Esophagus squamous epithelium (tissue), 5 donors: ENCODE measurements around the gene DCAF6. TPM values are rescaled to one million over a fixed set of nuclear protein-coding genes. Genes with fewer than 3 reads are reported as not detected.

Experiments used
- DNase-seq: peaks from one replicate; lab custom pipeline; 2025; lab: John Stamatoyannopoulos, UW
- H3K27ac ChIP-seq, 4 donors: fragments of 200-600 bp; sonication (generic); one replicate each; pipeline ENCODE4 v1.5.1; 2016 to 2019; ENCODE audit warnings: mild to moderate bottlenecking in 1 of 4
- H3K27me3 ChIP-seq, 4 donors: fragments of 200-600 bp; sonication (generic); 1 replicate in 3 of 4; 2 replicates in 1 of 4; pipeline versions ENCODE4 v1.5.1 to v1.6.0; 2017 to 2021; ENCODE audit warnings: antibody characterized with exemption in 1 of 4
- H3K36me3 ChIP-seq, 3 donors: fragments of 200-600 bp; sonication (generic); one replicate each; pipeline ENCODE4 v1.5.1; 2016 to 2019
- H3K4me1 ChIP-seq, 3 donors: fragments of 200-600 bp; sonication (generic); one replicate each; pipeline ENCODE4 v1.5.1; 2017 to 2019
- H3K4me3 ChIP-seq, 4 donors: fragments of 200-600 bp; sonication (generic); 1 replicate in 3 of 4; 2 replicates in 1 of 4; pipeline ENCODE4 v1.5.1; 2016 to 2019; ENCODE audit warnings: mild to moderate bottlenecking in 2 of 4, moderate library complexity in 1 of 4
- H3K9me3 ChIP-seq, 3 donors: fragments of 200-600 bp; sonication (generic); one replicate each; pipeline ENCODE4 v1.5.1; 2016 to 2019
- POLR2A ChIP-seq, 4 donors: fragments of 450-650 bp; IDR thresholded peaks; one replicate each; pipeline ENCODE4 v1.6.1; 2017; ENCODE audit warnings: antibody characterized with exemption in 4 of 4, mild to moderate bottlenecking in 4 of 4, moderate library complexity in 3 of 4
- WGBS, 2 donors: methylation state at CpG; one replicate each; pipeline ENCODE4 v1.1.5; 2018; 5-methylcytosine and 5-hydroxymethylcytosine counted together
- intact Hi-C: fragments of 100-400 bp; cut with DNase I; formaldehyde crosslinking; loops from one replicate; pipeline ENCODE4 v1.15.0; 2022
- total RNA-seq, 4 donors: library from RNA; depleted of rRNA; stranded (reverse); fragments of >200 nt; gene quantifications; one replicate each; pipeline ENCODE4 v1.1.0, GENCODE V29; 2016
- TF ChIP-seq, protein P1 (sequence below), 6 experiments: fragments of 450-650 bp in 4 of 6; fragments of 200-600 bp in 2 of 6; sonication (generic) in 2 of 6; IDR thresholded peaks; one replicate each; pipeline ENCODE4 v1.5.1; 2016 to 2019; ENCODE audit warnings: antibody characterized with exemption in 6 of 6, mild to moderate bottlenecking in 4 of 6, moderate library complexity in 4 of 6
- donor health status: DM: yes; HTN: yes; CAD: no.

Gene DCAF6
- total RNA-seq, 4 donors from 2014 or later, result 20.1 to 65.8 (median 44.5) TPM

DNA sequence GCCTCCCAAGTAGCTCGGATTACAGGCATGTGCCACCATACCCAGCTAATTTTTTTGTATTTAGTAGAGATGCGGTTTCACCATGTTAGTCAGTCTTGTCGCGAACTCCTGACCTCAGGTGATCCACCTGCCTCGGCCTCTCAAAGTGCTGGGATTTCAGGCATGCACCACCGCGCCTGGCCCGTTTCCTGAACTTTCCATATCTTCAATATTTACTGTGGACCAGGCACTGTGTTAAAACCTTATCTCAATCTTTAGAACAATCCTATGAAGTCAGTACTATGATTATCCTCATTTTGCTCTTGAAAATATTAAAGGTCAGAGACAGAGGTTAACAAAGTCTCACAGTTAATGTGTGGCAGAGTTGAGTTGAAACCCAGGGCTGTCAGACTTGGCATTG lies 20.9 kb upstream of the DCAF6 start:
- Histone ChIP-seq H3K36me3 (peaks cover 0 to 42% (median 0%) of the 10 kb centered on the region in 3 donors), H3K27ac (no peak overlapping the region), H3K4me1 (peaks cover under 1 to 5% (median 4%) of the 10 kb centered on the region in 3 donors), H3K4me3 (no peak overlapping the region), H3K9me3 (no peaks in the 10 kb centered on the region), H3K27me3 (no peaks in the 10 kb centered on the region)
- intact Hi-C loops, result no loop called here
- 96 to 99% methylated on average over 8 of the region's 8 CpGs for WGBS, 2 donors
- no peak for TF ChIP-seq POLR2A (IDR thresholded peaks at IDR 0.05)
- TF ChIP-seq, protein P1, sequence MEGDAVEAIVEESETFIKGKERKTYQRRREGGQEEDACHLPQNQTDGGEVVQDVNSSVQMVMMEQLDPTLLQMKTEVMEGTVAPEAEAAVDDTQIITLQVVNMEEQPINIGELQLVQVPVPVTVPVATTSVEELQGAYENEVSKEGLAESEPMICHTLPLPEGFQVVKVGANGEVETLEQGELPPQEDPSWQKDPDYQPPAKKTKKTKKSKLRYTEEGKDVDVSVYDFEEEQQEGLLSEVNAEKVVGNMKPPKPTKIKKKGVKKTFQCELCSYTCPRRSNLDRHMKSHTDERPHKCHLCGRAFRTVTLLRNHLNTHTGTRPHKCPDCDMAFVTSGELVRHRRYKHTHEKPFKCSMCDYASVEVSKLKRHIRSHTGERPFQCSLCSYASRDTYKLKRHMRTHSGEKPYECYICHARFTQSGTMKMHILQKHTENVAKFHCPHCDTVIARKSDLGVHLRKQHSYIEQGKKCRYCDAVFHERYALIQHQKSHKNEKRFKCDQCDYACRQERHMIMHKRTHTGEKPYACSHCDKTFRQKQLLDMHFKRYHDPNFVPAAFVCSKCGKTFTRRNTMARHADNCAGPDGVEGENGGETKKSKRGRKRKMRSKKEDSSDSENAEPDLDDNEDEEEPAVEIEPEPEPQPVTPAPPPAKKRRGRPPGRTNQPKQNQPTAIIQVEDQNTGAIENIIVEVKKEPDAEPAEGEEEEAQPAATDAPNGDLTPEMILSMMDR (IDR thresholded peaks at IDR 0.05), result no peak
- no peak for DNase-seq

DNA sequence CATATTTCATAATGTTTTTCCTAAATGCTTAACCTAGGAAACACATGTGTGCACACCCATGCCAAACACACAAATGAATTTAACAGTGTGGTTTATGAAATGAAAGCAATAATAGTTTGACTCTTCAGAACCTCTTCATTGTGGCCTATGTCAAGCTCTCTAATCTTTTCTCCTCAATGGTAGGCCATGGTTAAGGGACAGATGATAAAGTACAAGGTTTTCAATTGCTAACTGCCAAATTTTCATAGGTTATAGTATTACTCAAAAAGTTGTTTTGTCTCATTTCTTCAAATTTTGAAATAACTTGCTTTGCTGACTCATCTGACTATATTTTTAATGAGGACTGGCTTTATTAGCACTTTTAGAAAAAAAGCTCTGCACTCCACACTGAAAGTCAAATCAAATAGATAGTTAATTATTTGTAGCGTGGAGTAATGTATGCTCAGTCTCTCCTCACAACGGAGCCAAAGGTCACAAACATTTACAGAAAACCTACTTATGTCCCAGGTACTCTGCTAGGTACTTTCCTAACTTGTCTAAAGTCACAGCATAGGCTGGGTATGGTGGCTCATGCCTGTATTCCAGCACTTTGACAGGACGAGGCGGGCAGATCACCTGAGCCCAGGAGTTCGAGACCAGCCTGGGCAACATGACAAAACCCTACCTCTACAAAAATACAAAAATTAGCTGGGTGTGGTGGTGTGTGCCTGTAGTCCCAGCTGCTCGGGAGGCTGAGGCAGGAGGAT lies 19.5 kb upstream of the DCAF6 start:
- 84 to 96% methylated on average over 3 to 6 of the region's 6 CpGs for WGBS, 2 donors
- no peak overlapping the region for H3K4me3 ChIP-seq
- no peak for TF ChIP-seq POLR2A (IDR thresholded peaks at IDR 0.05)
- TF ChIP-seq, protein P1 (IDR thresholded peaks at IDR 0.05), result no peak
- peaks cover 0 to 42% (median 0%) of the 10 kb centered on the region in 3 donors for H3K36me3 ChIP-seq
- H3K27me3 ChIP-seq, result no peaks in the 10 kb centered on the region
- H3K27ac ChIP-seq, result no peak overlapping the region
- no peak for DNase-seq
- no peaks in the 10 kb centered on the region for H3K4me1 ChIP-seq
- H3K9me3 ChIP-seq, result no peaks in the 10 kb centered on the region
- intact Hi-C loops, result no loop called here

DNA sequence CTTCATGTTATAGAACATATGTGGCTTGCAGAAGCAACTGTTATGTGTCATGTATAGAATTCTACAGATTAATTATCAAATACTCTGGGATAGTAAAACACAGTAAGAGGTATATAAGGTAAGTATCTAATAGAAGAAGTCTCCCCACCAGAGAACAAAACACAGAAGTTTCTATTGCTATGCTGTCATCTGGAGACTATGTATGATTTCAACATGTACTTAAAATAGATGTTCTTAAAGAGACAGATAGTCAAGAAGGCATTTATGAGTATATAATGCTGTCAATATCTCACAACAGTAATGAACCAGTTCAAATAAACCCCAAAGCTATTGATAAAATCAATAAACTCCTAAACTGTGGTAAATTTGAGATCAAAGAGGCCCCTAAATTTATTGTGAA lies 14.5 kb upstream of the DCAF6 start:
- H3K27ac ChIP-seq, result no peak overlapping the region
- no peak overlapping the region for H3K4me3 ChIP-seq
- TF ChIP-seq, protein P1 (IDR thresholded peaks at IDR 0.05), result no peak
- no peak for TF ChIP-seq POLR2A (IDR thresholded peaks at IDR 0.05)
- DNase-seq, result no peak
- intact Hi-C loops, result no loop called here
- no peaks in the 10 kb centered on the region for H3K9me3 ChIP-seq
- H3K36me3 ChIP-seq, result peaks cover 0 to 30% (median 0%) of the 10 kb centered on the region in 3 donors
- peaks cover 0 to 9% (median 3%) of the 10 kb centered on the region in 3 donors for H3K4me1 ChIP-seq
- no peaks in the 10 kb centered on the region for H3K27me3 ChIP-seq

DNA sequence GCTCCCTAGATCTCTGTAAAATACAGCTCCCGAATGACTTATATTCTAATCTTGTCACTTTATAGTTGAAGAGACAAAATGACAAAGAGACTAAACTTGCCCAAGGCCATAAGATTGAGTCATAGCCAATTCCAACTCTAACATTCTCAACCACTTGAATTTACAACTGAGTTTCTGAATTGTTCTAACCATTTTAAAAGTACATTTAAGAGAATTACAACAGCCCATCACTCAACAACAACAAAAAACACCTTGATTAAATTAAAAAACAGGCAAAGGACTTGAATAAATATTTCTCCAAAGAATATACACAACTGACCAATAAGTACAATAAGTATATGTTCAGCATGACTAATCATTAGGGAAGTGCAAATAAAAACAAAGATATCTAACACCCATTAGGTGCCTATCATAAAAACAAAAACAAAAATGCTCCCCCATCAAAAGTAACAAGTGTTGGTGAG lies 13.8 kb upstream of the DCAF6 start:
- intact Hi-C loops, result no loop called here
- Histone ChIP-seq H3K9me3 (no peaks in the 10 kb centered on the region), H3K4me3 (no peak overlapping the region), H3K36me3 (peaks cover 0 to 24% (median 0%) of the 10 kb centered on the region in 3 donors), H3K27me3 (no peaks in the 10 kb centered on the region), H3K27ac (no peak overlapping the region), H3K4me1 (peaks cover 0 to 9% (median 3%) of the 10 kb centered on the region in 3 donors)
- TF ChIP-seq POLR2A (IDR thresholded peaks at IDR 0.05), result no peak
- TF ChIP-seq, protein P1 (IDR thresholded peaks at IDR 0.05), result no peak
- WGBS, 2 donors, result 53 to 55% methylated on average over 1 of the region's 1 CpG
- DNase-seq, result no peak

DNA sequence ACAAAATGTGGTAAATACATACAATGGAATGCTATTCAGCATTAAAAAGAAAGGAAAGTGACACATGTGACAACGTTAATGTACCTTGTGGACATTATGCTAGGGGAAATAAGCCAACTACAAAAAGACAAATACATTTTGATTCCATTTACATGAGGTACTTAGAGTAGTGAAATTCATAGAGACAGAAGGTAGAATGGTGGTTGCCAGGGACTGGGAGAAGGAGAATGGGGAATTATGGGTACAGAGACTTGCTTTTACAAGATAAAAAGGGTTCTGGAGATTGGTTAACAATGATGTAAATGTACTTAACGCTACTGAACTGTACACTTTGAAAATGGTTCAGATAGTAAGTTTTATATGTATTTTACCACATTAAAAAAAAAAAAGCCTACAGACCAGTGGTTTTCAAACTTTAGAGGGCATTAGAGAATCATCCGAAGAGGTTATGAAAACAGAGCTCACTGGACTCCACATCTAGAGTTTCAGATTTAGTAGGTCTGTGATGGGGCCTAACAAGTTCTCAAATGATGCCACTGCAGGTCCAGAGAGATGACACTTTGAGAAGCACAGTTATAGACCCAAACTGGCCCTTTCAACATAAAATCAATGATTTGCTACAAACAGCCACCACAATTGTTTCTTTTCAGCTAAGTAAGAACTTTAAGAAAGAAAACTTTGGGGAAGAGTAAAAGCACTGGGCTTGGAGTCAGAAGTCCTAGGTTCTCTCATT lies 13.0 kb upstream of the DCAF6 start:
- Histone ChIP-seq H3K4me1 (peaks cover 0 to 9% (median 3%) of the 10 kb centered on the region in 3 donors), H3K27ac (no peak overlapping the region), H3K9me3 (no peaks in the 10 kb centered on the region), H3K36me3 (peaks cover 0 to 16% (median 0%) of the 10 kb centered on the region in 3 donors), H3K27me3 (no peaks in the 10 kb centered on the region), H3K4me3 (no peak overlapping the region)
- no peak for DNase-seq
- WGBS, 2 donors, result 78 to 94% methylated on average over 3 of the region's 3 CpGs
- intact Hi-C loops, result no loop called here
- TF ChIP-seq POLR2A (IDR thresholded peaks at IDR 0.05), result no peak
- TF ChIP-seq, protein P1 (IDR thresholded peaks at IDR 0.05), result no peak
